Liver (tissue), 9 donors: Measurements from ENCODE around the gene BEST1. TPM values are rescaled to one million over a fixed set of nuclear protein-coding genes. Genes with fewer than 3 reads are reported as not detected.

ENCODE experiments used
- DNase-seq: peaks from one replicate; pipeline ENCODE4 v3.0.0-alpha.2; 2017; ENCODE audit warnings: low spot score
- H3K27ac ChIP-seq, 2 donors: one replicate each; pipeline ENCODE4 v1.7.0; 2013; ENCODE audit warnings: inconsistent platforms in 2 of 2, low read length in 2 of 2, control low read depth in 1 of 2, low read depth in 1 of 2, mild to moderate bottlenecking in 1 of 2
- H3K27me3 ChIP-seq, 4 donors: one replicate each; pipeline versions ENCODE4 v1.6.1 to v1.7.0; 2013; ENCODE audit warnings: low read length in 3 of 4, inconsistent platforms in 1 of 4, mild to moderate bottlenecking in 1 of 4, moderate library complexity in 1 of 4; ENCODE audit not compliant: control insufficient read depth in 4 of 4, insufficient read depth in 4 of 4
- H3K36me3 ChIP-seq, 4 donors: one replicate each; pipeline versions ENCODE4 v1.6.1 to v1.7.0; 2013; ENCODE audit warnings: low read length in 3 of 4, mild to moderate bottlenecking in 3 of 4, low read depth in 1 of 4, moderate library complexity in 1 of 4; ENCODE audit not compliant: control insufficient read depth in 4 of 4, insufficient read depth in 3 of 4
- H3K4me1 ChIP-seq, 4 donors: one replicate each; pipeline versions ENCODE4 v1.6.1 to v1.7.0; 2013; ENCODE audit warnings: low read length in 3 of 4, mild to moderate bottlenecking in 3 of 4, moderate library complexity in 1 of 4; ENCODE audit not compliant: control insufficient read depth in 4 of 4, insufficient read depth in 4 of 4
- H3K4me3 ChIP-seq, 3 donors: one replicate each; pipeline versions ENCODE4 v1.6.1 to v1.7.0; 2013; ENCODE audit warnings: low read length in 3 of 3, control low read depth in 1 of 3, low read depth in 1 of 3, mild to moderate bottlenecking in 1 of 3
- H3K9ac ChIP-seq, 2 donors: one replicate each; pipeline ENCODE4 v1.7.0; 2013; ENCODE audit warnings: low read length in 2 of 2, mild to moderate bottlenecking in 2 of 2, moderate library complexity in 2 of 2, control low read depth in 1 of 2, low read depth in 1 of 2
- H3K9me3 ChIP-seq, 4 donors: one replicate each; pipeline versions ENCODE4 v1.6.1 to v1.7.0; 2013; ENCODE audit warnings: low read length in 3 of 4; ENCODE audit not compliant: control insufficient read depth in 4 of 4
- ATF3 ChIP-seq: IDR thresholded peaks from 2 replicates; pipeline ENCODE4 v1.6.1; 2016; ENCODE audit warnings: antibody characterized with exemption
- EGR1 ChIP-seq, 2 donors: IDR thresholded peaks; 2 replicates each; pipeline ENCODE4 v1.6.1; 2016 to 2018; ENCODE audit warnings: antibody characterized with exemption in 2 of 2, low read depth in 2 of 2
- FOXA1 ChIP-seq: IDR thresholded peaks from 2 replicates; pipeline ENCODE4 v1.6.1; 2016; ENCODE audit warnings: antibody characterized with exemption
- FOXA2 ChIP-seq: IDR thresholded peaks from 2 replicates; pipeline ENCODE4 v1.6.1; 2016; ENCODE audit warnings: antibody characterized with exemption
- GABPA ChIP-seq, 2 donors: IDR thresholded peaks in 1 of 2; conservative IDR thresholded peaks in 1 of 2; 2 replicates each; pipeline ENCODE4 v1.6.1; 2016; ENCODE audit warnings: antibody characterized with exemption in 2 of 2, mild to moderate bottlenecking in 1 of 2, moderate library complexity in 1 of 2
- HNF4A ChIP-seq, 2 donors: conservative IDR thresholded peaks; 2 replicates each; pipeline ENCODE4 v1.6.1; 2016; ENCODE audit warnings: antibody characterized with exemption in 2 of 2, mild to moderate bottlenecking in 2 of 2
- HNF4G ChIP-seq: IDR thresholded peaks from 2 replicates; pipeline ENCODE4 v1.6.1; 2016; ENCODE audit warnings: antibody characterized with exemption
- JUND ChIP-seq, 2 donors: IDR thresholded peaks; 2 replicates each; pipeline ENCODE4 v1.6.1; 2016; ENCODE audit warnings: antibody characterized with exemption in 2 of 2
- MAX ChIP-seq: IDR thresholded peaks from 2 replicates; pipeline ENCODE4 v1.6.1; 2016; ENCODE audit warnings: antibody characterized with exemption
- NR2F2 ChIP-seq: IDR thresholded peaks from 2 replicates; pipeline ENCODE4 v1.6.1; 2016; ENCODE audit warnings: antibody characterized with exemption
- RAD21 ChIP-seq, 2 donors: IDR thresholded peaks; 2 replicates each; pipeline ENCODE4 v1.6.1; 2016; ENCODE audit warnings: antibody characterized with exemption in 2 of 2, mild to moderate bottlenecking in 2 of 2
- REST ChIP-seq: IDR thresholded peaks from 2 replicates; pipeline ENCODE4 v1.6.1; 2016; ENCODE audit warnings: antibody characterized with exemption, mild to moderate bottlenecking
- RXRA ChIP-seq, 2 donors: IDR thresholded peaks; 2 replicates each; pipeline ENCODE4 v1.6.1; 2017 to 2018; ENCODE audit warnings: antibody characterized with exemption in 2 of 2, mild to moderate bottlenecking in 1 of 2
- SP1 ChIP-seq: IDR thresholded peaks from 2 replicates; pipeline ENCODE4 v1.6.1; 2018; ENCODE audit warnings: antibody characterized with exemption, mild to moderate bottlenecking
- TAF1 ChIP-seq: conservative IDR thresholded peaks from 2 replicates; pipeline ENCODE4 v1.6.1; 2016; ENCODE audit warnings: antibody characterized with exemption, mild to moderate bottlenecking
- YY1 ChIP-seq: IDR thresholded peaks from 2 replicates; pipeline ENCODE4 v1.6.1; 2016; ENCODE audit warnings: antibody characterized with exemption, mild to moderate bottlenecking
- WGBS: extraction: QIAGEN DNeasy Blood & Tissue Kit; methylation state at CpG from one replicate; pipeline ENCODE4 v1.1.7; 2013; 5-methylcytosine and 5-hydroxymethylcytosine counted together
- polyA plus RNA-seq, 2 donors: library from polyadenylated mRNA; stranded (reverse) in 1 of 2; unstranded in 1 of 2; fragments of 200-250 nt in 1 of 2; fragments of >200 nt in 1 of 2; fragmentation: Nextera tagmentation in 1 of 2; extraction: Ambion mirVana in 1 of 2; gene quantifications; one replicate each; pipeline versions ENCODE4 v1.2.1 to v1.2.3, GENCODE V29; 2013 to 2015
- total RNA-seq, 2 donors: library from RNA; depleted of rRNA; stranded (reverse); fragments of >200 nt; gene quantifications; one replicate each; pipeline ENCODE4 v1.2.3, GENCODE V29; 2014
- TF ChIP-seq, protein P1 (sequence below): fragments of 150-350 bp; IDR thresholded peaks from 2 replicates; pipeline ENCODE4 v1.5.1; 2017; ENCODE audit warnings: improper control_type of control experiment, low read depth, low read length; ENCODE audit not compliant: missing input control
- TF ChIP-seq, protein P2 (sequence below): IDR thresholded peaks from 2 replicates; pipeline ENCODE4 v1.6.1; 2016; ENCODE audit warnings: antibody characterized with exemption
- donor health status: healthy.
- donor health status: healthy.
- donor health status: healthy.
- donor health status: healthy.
- donor health status: healthy.

BEST1 gene
- total and polyA plus RNA-seq, 4 donors: 0.22 to 1.6 (median 1.1) TPM

- Histone ChIP-seq H3K27me3 (no peaks in the 10 kb centered on the region), H3K4me3 (no peak overlapping the region), H3K4me1 (peaks cover 12 to 42% (median 26%) of the 10 kb centered on the region in 4 donors), H3K9ac (no peak overlapping the region), H3K36me3 (peaks cover 0 to 11% (median 2%) of the 10 kb centered on the region in 4 donors), H3K27ac (no peak overlapping the region), H3K9me3 (no peaks in the 10 kb centered on the region)
- DNase-seq: no peak
- 94% methylated on average over 1 of the region's 1 CpG for WGBS
- TF ChIP-seq EGR1 (IDR thresholded peaks at IDR 0.05; ENCODE audit: low read depth in 2 of 2) (no peak), JUND (IDR thresholded peaks at IDR 0.05) (peak in 1 of 2 donors; percentile 65), YY1 (peak; percentile 76), SP1 (peak; percentile 12), RXRA (IDR thresholded peaks at IDR 0.05) (peak; percentile 31 to 72), MAX (peak; percentile 65), GABPA (IDR thresholded peaks at IDR 0.05 in 1 of 2, conservative IDR thresholded peaks at IDR 0.05 in 1 of 2) (no peak), NR2F2 (no peak), ATF3 (no peak), HNF4G (no peak), HNF4A (conservative IDR thresholded peaks at IDR 0.05) (peak; percentile 65 to 76), REST (no peak), RAD21 (IDR thresholded peaks at IDR 0.05) (peak; percentile 19 to 40), FOXA1 (no peak), TAF1 (no peak), FOXA2 (no peak)
- TF ChIP-seq, protein P1, sequence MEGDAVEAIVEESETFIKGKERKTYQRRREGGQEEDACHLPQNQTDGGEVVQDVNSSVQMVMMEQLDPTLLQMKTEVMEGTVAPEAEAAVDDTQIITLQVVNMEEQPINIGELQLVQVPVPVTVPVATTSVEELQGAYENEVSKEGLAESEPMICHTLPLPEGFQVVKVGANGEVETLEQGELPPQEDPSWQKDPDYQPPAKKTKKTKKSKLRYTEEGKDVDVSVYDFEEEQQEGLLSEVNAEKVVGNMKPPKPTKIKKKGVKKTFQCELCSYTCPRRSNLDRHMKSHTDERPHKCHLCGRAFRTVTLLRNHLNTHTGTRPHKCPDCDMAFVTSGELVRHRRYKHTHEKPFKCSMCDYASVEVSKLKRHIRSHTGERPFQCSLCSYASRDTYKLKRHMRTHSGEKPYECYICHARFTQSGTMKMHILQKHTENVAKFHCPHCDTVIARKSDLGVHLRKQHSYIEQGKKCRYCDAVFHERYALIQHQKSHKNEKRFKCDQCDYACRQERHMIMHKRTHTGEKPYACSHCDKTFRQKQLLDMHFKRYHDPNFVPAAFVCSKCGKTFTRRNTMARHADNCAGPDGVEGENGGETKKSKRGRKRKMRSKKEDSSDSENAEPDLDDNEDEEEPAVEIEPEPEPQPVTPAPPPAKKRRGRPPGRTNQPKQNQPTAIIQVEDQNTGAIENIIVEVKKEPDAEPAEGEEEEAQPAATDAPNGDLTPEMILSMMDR: no peak
- TF ChIP-seq, protein P2, sequence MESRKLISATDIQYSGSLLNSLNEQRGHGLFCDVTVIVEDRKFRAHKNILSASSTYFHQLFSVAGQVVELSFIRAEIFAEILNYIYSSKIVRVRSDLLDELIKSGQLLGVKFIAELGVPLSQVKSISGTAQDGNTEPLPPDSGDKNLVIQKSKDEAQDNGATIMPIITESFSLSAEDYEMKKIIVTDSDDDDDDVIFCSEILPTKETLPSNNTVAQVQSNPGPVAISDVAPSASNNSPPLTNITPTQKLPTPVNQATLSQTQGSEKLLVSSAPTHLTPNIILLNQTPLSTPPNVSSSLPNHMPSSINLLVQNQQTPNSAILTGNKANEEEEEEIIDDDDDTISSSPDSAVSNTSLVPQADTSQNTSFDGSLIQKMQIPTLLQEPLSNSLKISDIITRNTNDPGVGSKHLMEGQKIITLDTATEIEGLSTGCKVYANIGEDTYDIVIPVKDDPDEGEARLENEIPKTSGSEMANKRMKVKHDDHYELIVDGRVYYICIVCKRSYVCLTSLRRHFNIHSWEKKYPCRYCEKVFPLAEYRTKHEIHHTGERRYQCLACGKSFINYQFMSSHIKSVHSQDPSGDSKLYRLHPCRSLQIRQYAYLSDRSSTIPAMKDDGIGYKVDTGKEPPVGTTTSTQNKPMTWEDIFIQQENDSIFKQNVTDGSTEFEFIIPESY: no peak
Measured at GRCh38 chr11:61983419-61983818, 33.3 kb downstream of the BEST1 start.
